NCI-H524 (cell line): ENCODE results near the gene HOXB5.

ENCODE experiments used
- DNase-seq, 2 experiments: peaks; one replicate each; lab custom pipeline; 2025; lab: John Stamatoyannopoulos, UW

Gene HOXB5

GRCh38 chr17:48629411-48629759 is 35.8 kb upstream of the HOXB5 start:
- no peak for DNase-seq

DNA sequence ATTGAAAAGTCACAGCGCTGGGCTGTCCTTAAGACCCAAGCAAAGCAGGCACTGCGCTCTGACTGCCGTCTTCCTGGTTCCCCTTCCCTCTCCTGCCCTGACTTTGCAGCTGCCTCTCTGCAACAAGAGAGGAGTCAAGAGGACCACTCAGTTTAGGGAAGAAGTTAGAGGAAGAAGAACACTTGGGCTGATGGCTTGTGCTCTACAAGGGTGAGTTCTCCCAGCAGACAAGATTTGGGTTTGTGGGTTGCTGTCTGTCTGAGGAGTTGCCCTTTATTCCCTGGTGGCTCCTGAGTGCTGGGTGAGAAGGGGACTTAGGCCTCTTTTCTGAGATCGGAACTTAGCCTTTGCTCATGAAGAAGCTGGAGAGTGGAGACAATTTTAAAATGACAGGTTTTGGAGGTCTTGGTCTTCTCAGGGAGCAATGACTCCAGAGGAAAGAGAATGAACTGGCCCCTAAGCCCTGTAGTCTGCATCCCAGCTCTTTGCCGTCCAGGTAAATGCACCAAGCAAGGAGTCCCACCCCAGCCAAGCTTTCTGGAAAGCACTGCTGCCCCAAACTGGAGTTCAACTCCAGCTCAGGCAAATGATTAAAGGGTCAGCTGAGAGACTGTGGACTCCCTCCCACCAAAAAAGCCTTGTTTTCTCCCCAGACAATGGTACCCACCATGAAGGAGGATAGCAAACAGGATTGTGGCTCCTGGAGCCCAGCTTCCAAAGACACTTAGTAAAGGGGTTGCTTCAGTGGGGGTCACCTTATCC is 35.3 kb upstream of the HOXB5 start:
- DNase-seq: no peak

- DNase-seq: no peak
Measured at GRCh38 chr17:48627623-48628521, 34.3 kb upstream of the HOXB5 start.

DNA sequence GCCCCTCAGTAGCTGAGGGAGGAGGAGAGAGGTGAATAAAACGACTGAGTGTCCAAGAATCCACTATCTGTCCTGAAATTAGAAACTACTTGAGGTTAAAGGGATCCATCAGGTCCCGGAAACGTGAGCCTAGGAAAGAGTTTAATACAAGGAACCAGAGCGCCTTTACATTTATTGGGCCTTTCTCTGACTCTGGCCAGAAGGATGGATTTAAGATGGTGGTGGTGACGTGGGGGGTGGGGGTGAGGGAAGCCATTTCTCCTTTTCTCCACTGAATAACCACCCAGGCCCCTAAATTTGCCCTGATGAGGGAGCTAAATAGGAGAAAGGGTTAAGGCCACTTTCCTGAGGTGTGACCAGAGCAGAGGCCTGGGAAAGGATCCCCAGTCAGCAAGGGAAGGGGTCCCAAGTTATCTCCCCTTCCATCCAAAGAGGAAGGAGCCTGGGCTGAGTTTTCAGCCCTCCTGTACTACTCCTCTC is 33.6 kb upstream of the HOXB5 start:
- DNase-seq: no peak

DNA sequence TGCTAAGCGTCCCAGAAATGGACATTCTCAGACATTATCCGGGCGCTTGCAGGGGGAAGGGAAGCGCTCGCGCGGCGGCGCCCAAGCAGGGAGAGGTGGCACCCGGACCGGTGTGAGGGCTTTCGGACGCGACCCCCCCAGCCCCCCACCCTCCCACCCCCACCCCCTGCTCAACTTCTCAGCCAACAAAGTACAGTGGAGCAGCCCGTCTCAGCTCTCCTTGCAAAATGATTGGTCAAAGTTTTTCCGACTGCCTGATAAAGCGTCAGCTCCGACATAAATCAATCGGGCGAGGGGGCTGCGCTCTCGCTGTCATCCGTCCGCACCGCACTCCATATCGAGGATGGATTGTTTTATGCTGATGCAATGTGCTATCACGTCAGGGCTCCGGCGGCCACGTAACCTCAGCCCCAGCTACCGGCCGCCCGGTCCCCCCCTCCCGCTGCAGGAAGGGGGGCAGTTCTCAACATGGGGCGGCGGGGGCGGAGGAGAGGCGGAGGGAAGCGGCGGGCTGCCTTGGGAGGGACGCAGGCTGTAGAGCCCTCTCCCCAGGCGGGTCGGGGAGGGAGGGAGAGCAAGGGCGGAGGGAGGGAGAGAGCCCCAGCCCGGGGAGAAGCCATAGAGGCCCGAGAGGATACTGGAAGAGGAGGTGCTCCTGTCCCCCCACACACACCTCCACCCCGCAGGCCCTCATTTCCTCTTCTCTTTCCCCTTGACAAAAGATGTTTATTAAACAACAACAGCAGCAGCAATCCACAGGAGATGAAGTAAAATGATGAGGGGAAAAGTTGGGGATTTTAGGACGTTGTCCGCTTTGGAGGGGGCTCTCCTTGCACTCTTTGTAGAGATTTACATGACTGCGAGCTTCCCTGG is 32.9 kb upstream of the HOXB5 start, which contains the start of gene HOXB9:
HOXB9 (minus strand) TSS at position 114 of the 873 bp plus-strand sequence; CDS start at position 25, 89 bp downstream.
- peak in 1 of 2 experiments; percentile 25 for DNase-seq

DNA sequence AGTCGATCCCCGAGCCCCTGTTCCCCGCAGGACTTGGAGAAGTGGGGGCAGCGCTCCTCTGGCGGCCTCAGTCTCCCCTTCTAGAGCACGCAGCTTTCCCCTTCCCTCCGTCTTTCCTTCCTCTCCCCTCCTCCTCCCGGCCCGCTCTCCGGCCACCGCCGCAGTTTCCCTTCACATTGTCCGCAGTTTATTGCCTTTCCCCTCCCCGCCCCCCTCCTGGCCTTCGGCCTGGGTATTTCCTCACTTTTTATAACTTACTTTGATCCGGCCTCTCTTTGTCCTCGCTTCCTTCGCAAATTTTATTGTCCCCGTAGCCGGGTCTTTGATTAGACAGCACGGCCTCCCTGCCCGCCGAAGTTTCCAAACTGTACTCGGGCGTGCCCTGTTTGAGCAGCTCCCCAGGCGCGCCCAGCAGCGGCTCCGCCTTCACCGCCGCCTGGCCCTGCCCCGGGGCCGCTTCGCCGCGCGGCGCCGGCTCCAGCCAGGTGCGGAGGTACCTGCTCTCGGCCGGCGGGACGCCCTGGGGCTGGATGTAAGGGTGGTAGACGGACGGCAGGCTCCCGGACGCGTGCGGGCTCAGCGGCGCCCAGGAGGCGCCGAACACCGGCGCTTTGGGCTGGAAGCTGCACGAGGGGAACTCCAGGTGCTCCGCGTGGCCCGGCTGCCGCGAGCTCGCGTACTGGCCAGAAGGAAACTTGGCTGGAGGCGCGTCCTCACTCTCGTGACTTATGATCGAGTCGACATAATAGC is 32.1 kb upstream of the HOXB5 start:
- peak in 1 of 2 experiments; percentile 28 for DNase-seq

DNA sequence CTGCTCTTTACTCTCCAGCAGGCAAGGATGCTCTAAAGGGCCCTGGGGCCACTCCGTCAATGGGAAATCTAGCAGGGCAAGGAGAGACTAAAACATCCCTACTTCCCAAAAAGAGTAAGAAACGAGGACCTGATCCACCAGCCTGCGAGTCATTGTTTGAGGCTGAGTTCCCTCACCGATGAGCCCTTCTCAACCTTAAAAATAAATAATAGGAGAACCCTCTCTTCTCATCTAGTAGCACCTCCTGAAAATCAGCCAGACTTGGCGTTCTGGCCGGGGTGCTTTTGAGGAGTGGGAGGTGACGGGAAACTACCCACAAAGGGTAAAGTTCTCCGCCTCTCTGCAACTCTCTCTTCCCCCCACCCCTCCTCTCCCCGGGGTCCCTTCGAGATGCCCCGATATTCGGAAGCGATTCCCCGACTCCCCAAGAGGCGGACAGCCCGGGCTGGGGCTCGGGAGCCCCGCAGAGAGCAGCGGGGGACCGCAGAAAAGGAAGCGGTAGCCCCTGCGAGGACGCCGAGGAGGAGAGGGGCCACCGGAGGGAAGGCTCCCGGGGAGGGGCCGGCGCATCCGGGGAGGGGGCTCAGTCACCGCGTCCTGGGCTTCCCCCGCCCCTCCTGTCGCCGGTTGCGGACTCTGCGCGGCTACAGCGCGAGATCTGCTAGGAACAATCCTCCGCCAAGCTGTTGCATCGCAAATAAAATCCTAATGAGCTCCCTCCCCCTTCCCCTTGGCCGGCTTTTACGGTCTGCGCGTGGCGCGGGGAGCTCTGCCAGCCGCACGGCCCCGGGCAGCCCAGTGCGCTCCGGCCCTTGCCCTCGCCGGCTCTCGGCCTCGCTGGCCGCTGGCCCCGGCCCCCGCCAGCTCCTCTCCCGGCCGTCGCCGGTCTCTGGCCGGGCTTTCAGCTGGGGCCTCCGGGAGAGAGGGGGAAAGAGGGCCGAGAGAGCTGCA is 31.2 kb upstream of the HOXB5 start:
- DNase-seq: peak; percentile 27 to 69

- no peak for DNase-seq
Measured at GRCh38 chr17:48624118-48624517, 30.5 kb upstream of the HOXB5 start.

- no peak for DNase-seq
Measured at GRCh38 chr17:48623583-48623982, 30.0 kb upstream of the HOXB5 start.

DNA sequence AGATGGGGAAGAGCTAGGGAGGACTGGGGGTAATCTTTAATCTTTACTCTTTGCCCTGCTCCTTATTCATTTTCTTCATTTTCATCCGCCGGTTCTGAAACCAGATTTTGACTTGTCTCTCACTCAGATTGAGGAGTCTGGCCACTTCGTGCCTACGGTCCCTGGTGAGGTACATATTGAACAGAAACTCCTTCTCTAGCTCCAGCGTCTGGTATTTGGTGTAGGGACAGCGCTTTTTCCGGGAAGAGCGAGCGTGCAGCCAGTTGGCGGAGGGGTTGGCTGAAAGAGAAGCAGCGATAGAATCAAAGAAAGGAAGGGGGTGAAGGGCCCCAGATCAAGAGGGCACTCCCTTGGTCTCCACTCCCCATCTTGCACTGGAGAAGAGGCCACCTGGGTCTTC is 29.3 kb upstream of the HOXB5 start:
- DNase-seq: no peak

- DNase-seq: no peak
Measured at GRCh38 chr17:48621410-48622392, 28.1 kb upstream of the HOXB5 start.

GRCh38 chr17:48620461-48621139 is 27.0 kb upstream of the HOXB5 start:
- DNase-seq: no peak

GRCh38 chr17:48619826-48620449 is 26.4 kb upstream of the HOXB5 start:
- no peak for DNase-seq

GRCh38 chr17:48618256-48618896 is 24.8 kb upstream of the HOXB5 start:
- peak; percentile 50 to 86 for DNase-seq

GRCh38 chr17:48617471-48618255 is 24.1 kb upstream of the HOXB5 start:
- DNase-seq: no peak

DNA sequence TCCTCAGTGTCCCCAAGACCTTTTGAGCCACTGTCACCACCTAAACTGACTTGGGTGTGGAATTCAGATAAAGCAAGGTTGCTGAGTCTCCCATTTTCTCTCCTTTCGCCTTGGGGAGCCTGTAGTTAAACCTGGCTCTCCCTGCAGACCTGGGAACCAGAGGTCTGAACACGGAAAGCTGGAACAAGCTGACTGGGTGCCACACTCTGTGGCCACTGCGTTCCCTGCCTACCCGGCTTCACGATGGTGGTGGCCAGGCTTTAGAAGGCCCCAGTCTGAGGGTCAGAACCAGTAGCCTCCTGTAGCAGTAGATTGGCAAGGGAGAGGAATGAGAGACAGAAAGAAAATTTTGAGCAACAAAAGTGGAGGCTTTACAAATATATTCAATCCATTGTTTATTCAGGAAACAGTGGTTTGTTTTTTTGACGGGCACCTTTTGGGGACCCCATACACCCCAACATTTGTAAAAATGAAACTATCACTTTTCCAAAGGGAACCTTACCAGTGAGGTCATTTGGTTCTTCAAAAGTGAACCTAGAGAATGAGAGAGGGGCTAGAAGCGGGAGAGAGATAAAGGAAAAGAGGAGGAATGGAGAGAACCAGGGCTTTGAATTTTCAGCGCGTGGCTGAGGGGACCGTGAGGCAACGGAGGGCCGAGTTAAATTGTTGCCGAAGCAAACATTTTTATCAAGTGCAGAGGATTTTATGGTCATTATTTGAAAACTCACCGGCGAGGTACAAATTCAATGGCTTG is 23.3 kb upstream of the HOXB5 start:
- no peak for DNase-seq
